Endothelial cell of umbilical vein (primary cell): Measurements from ENCODE around the gene IGSF10. TPM values are rescaled to one million over a fixed set of nuclear protein-coding genes. Genes with fewer than 3 reads are reported as not detected.

Experiments used
- BruUV-seq: library from RNA; stranded (reverse); fragments of 400-500 nt; replicated peaks from 2 replicates; lab custom pipeline; 2021; lab: Mats Ljungman, UMichigan
- CTCF ChIA-PET: fragments of 300-600, 350-600 bp; sonication (Branson Sonifier 250); formaldehyde crosslinking; loops from one replicate; lab custom pipeline; 2021; ENCODE audit warnings: antibody characterized with exemption, inconsistent platforms; lab: Charles Lee
- POLR2A ChIA-PET: fragments of 300-600, 350-600 bp; sonication (Branson Sonifier 250); formaldehyde crosslinking; loops from one replicate; lab custom pipeline; 2021; ENCODE audit warnings: antibody characterized with exemption, inconsistent platforms; lab: Charles Lee
- DNase-seq: peaks from one replicate; pipeline ENCODE4 v3.0.0-alpha.2; 2011; ENCODE audit warnings: low read depth, low spot score
- FAIRE-seq: peaks from 2 replicates; lab custom pipeline; 2011; peaks lifted over from hg19 to GRCh38; lab: Jason Lieb, UNC
- H2AFZ ChIP-seq: 2 replicates; pipeline ENCODE4 v1.6.0; 2012; ENCODE audit warnings: low read depth, low read length, control low read depth, inconsistent platforms
- H3K27ac ChIP-seq: 2 replicates; pipeline ENCODE4 v1.5.1; 2011; ENCODE audit warnings: low read depth, mild to moderate bottlenecking, control low read depth, low read length, moderate library complexity; ENCODE audit not compliant: insufficient read depth
- H3K27me3 ChIP-seq, 2 experiments: 2 replicates each; pipeline versions ENCODE4 v1.6.0 to v1.6.1; 2011; ENCODE audit warnings: low read length in 2 of 2, mixed read lengths in 1 of 2; ENCODE audit not compliant: control insufficient read depth in 2 of 2, insufficient read depth in 2 of 2
- H3K36me3 ChIP-seq, 2 experiments: 2 replicates in 1 of 2; 3 replicates in 1 of 2; pipeline ENCODE4 v1.5.1; 2011; ENCODE audit warnings: low read length in 2 of 2, mild to moderate bottlenecking in 1 of 2, moderate library complexity in 1 of 2; ENCODE audit not compliant: control insufficient read depth in 2 of 2, insufficient read depth in 2 of 2; ENCODE audit errors: extremely low read depth in 1 of 2
- H3K4me1 ChIP-seq: 3 replicates; pipeline ENCODE4 v1.5.1; 2011; ENCODE audit warnings: mild to moderate bottlenecking, low read length; ENCODE audit not compliant: control insufficient read depth, insufficient read depth; ENCODE audit errors: extremely low read depth
- H3K4me2 ChIP-seq: 2 replicates; pipeline ENCODE4 v1.6.1; 2011; ENCODE audit warnings: low read length, control low read depth, mixed read lengths; ENCODE audit not compliant: insufficient read depth
- H3K4me3 ChIP-seq, 3 experiments: fragments of 200-600 bp in 1 of 3; sonication (generic), shearing (Covaris generic) in 1 of 3; replicated peaks in 1 of 3; 2 replicates each; pipeline ENCODE4 v1.5.1; 2011 to 2016; ENCODE audit warnings: control low read depth in 3 of 3, low read length in 3 of 3, mild to moderate bottlenecking in 2 of 3, inconsistent platforms in 1 of 3, low read depth in 1 of 3, moderate library complexity in 1 of 3; ENCODE audit not compliant: insufficient read depth in 1 of 3
- H3K79me2 ChIP-seq: 2 replicates; pipeline ENCODE4 v1.6.0; 2012; ENCODE audit warnings: low read length, inconsistent platforms; ENCODE audit not compliant: control insufficient read depth, insufficient read depth
- H3K9ac ChIP-seq: replicated peaks from 2 replicates; pipeline ENCODE3; 2011; ENCODE audit warnings: low read length, control low read depth; ENCODE audit not compliant: insufficient read depth; ENCODE audit errors: extremely low read depth
- H3K9me1 ChIP-seq: replicated peaks from 3 replicates; pipeline ENCODE4 v1.6.0; 2011; ENCODE audit warnings: mild to moderate bottlenecking, low read length; ENCODE audit not compliant: control insufficient read depth, insufficient read depth; ENCODE audit errors: extremely low read depth
- H3K9me3 ChIP-seq: replicated peaks from 2 replicates; pipeline ENCODE4 v1.5.1; 2012; ENCODE audit warnings: low read length, inconsistent platforms; ENCODE audit not compliant: control insufficient read depth, insufficient read depth
- H4K20me1 ChIP-seq: replicated peaks from 2 replicates; pipeline ENCODE3; 2011; ENCODE audit warnings: mild to moderate bottlenecking, low read length; ENCODE audit not compliant: control insufficient read depth, insufficient read depth; ENCODE audit errors: extremely low read depth
- CTCF ChIP-seq, 2 donors: IDR thresholded peaks; 1 replicate in 1 of 2; 2 replicates in 1 of 2; pipeline ENCODE4 v1.5.1; 2011; ENCODE audit warnings: low read length in 2 of 2, mild to moderate bottlenecking in 2 of 2, moderate library complexity in 2 of 2, control low read depth in 1 of 2, inconsistent platforms in 1 of 2, low read depth in 1 of 2; ENCODE audit not compliant: insufficient read depth in 1 of 2; ENCODE audit errors: extremely low read depth in 1 of 2
- EZH2 ChIP-seq: IDR thresholded peaks from 2 replicates; pipeline ENCODE4 v1.6.1; 2012; ENCODE audit warnings: borderline replicate concordance, low read depth, mild to moderate bottlenecking, moderate library complexity, low read length, inconsistent platforms; ENCODE audit not compliant: severe bottlenecking
- FOS ChIP-seq: IDR thresholded peaks from 2 replicates; pipeline ENCODE4 v1.6.1; 2011; ENCODE audit warnings: mild to moderate bottlenecking, low read length, moderate library complexity, borderline replicate concordance; ENCODE audit not compliant: insufficient read depth
- GATA2 ChIP-seq: IDR thresholded peaks from 2 replicates; pipeline ENCODE4 v1.7.0; 2011; ENCODE audit warnings: low read depth, mild to moderate bottlenecking, moderate library complexity, mixed read lengths, low read length; ENCODE audit not compliant: insufficient read length, insufficient read depth
- JUN ChIP-seq: IDR thresholded peaks from 2 replicates; pipeline ENCODE4 v1.6.1; 2011; ENCODE audit warnings: borderline replicate concordance, low read depth; ENCODE audit not compliant: insufficient read length, insufficient read depth
- MAX ChIP-seq: IDR thresholded peaks from 2 replicates; pipeline ENCODE4 v1.6.1; 2011; ENCODE audit not compliant: insufficient read depth, insufficient read length
- MYC ChIP-seq: IDR thresholded peaks from one replicate; pipeline ENCODE4 v1.6.1; 2011; ENCODE audit warnings: mild to moderate bottlenecking, low read depth, low read length
- POLR2A ChIP-seq: IDR thresholded peaks from 2 replicates; pipeline ENCODE4 v1.6.1; 2012; ENCODE audit warnings: low read depth, mild to moderate bottlenecking, control low read depth, low read length
- POLR2AphosphoS5 ChIP-seq: IDR thresholded peaks from 2 replicates; pipeline ENCODE4 v1.6.1; 2012; ENCODE audit warnings: low read depth, mild to moderate bottlenecking, control low read depth, low read length, moderate library complexity; ENCODE audit not compliant: insufficient read depth
- dilution Hi-C: fragments of 300-500 bp; cut with MboI; formaldehyde crosslinking; loops from one replicate; pipeline ENCODE4 v1.15.0; 2019; ENCODE audit warnings: low sequenced_read_pairs; ENCODE audit not compliant: extremely low pct_ligation_motif_present
- intact Hi-C: fragments of 100-400 bp; cut with micrococcal nuclease; formaldehyde crosslinking; loops from one replicate; pipeline ENCODE4 v1.10.0; 2022
- polyA plus RNA-seq, 4 experiments: library from polyadenylated mRNA; depleted of rRNA in 3 of 4; stranded (reverse) in 3 of 4; unstranded in 1 of 4; fragments of >200 nt; gene quantifications; 2 replicates each; pipeline versions ENCODE4 v1.2.1 to v1.2.3, GENCODE V29; 2011 to 2012; ENCODE audit warnings: missing spikeins in 1 of 4
- total RNA-seq: library from RNA; stranded (reverse); gene quantifications from 2 replicates; pipeline ENCODE4 v1.2.3, GENCODE V29; 2021

IGSF10 gene
- total and polyA plus RNA-seq, 2 donors (not counting 3 experiments of a cell fraction or from before 2014, with no cell fraction given), result 0.01 TPM; not detected in 1

- Histone ChIP-seq H2AFZ (no peak overlapping the region), H3K9me3 (no peaks in the 10 kb centered on the region), H3K4me1 (no peaks in the 10 kb centered on the region), H3K9ac (no peak overlapping the region), H3K36me3 (no peaks in the 10 kb centered on the region), H3K27ac (no peak overlapping the region), H3K27me3 (peaks cover 0 to 2% of the 10 kb centered on the region in 2 experiments), H3K79me2 (no peaks in the 10 kb centered on the region), H3K4me2 (no peak overlapping the region), H4K20me1 (no peaks in the 10 kb centered on the region), H3K9me1 (no peaks in the 10 kb centered on the region), H3K4me3 (no peak overlapping the region)
- DNase-seq (no peak), FAIRE-seq (no peak)
- intact Hi-C loops (no loop called here), dilution Hi-C loops (no loop called here)
- BruUV-seq, result no TSS peak
- ChIA-PET POLR2A (no interaction called here), CTCF (interaction anchor here (0.9 to 8.3 kb wide), 2 partner anchors 16 to 137 kb away, joined by 3 to 47 read pairs; no protein-coding TSS in a partner anchor)
- no peak for TF ChIP-seq POLR2AphosphoS5
- TF ChIP-seq EZH2, result no peak
- TF ChIP-seq MAX, result no peak
- TF ChIP-seq CTCF (IDR thresholded peaks at IDR 0.05; ENCODE audit: extremely low read depth in 1 of 2, insufficient read depth in 1 of 2, low read depth in 1 of 2, low read length in 2 of 2), result no peak
Observed at GRCh38 chr3:151483488-151483887, 22.6 kb upstream of the IGSF10 start.

- no peaks in the 10 kb centered on the region for H3K4me1 ChIP-seq
- no peak overlapping the region for H3K27ac ChIP-seq
- H3K4me3 ChIP-seq, result no peak overlapping the region
- DNase-seq, result no peak
- no peak overlapping the region for H2AFZ ChIP-seq
- H3K9me3 ChIP-seq, result no peaks in the 10 kb centered on the region
- no peaks in the 10 kb centered on the region for H3K79me2 ChIP-seq
- no peaks in the 10 kb centered on the region for H4K20me1 ChIP-seq
- H3K9ac ChIP-seq, result no peak overlapping the region
- H3K36me3 ChIP-seq, result no peaks in the 10 kb centered on the region
- no peak for TF ChIP-seq EZH2
- no peak for TF ChIP-seq GATA2
- TF ChIP-seq MAX, result no peak
- TF ChIP-seq FOS, result no peak
- no peak for TF ChIP-seq POLR2A
- no peak for TF ChIP-seq CTCF (IDR thresholded peaks at IDR 0.05; ENCODE audit: extremely low read depth in 1 of 2, insufficient read depth in 1 of 2, low read depth in 1 of 2, low read length in 2 of 2)
- TF ChIP-seq POLR2AphosphoS5, result no peak
- TF ChIP-seq MYC, result no peak
- TF ChIP-seq JUN, result no peak
- ChIA-PET POLR2A (no interaction called here), CTCF (interaction anchor here (1.6 to 8.3 kb wide), 2 partner anchors 13 to 438 kb away, joined by 4 to 47 read pairs; no protein-coding TSS in a partner anchor)
- H3K9me1 ChIP-seq, result no peaks in the 10 kb centered on the region
- H3K4me2 ChIP-seq, result no peak overlapping the region
- H3K27me3 ChIP-seq, result peaks cover 0 to 2% of the 10 kb centered on the region in 2 experiments
- dilution Hi-C loops (no loop called here), intact Hi-C loops (no loop called here)
- BruUV-seq, result no TSS peak
- FAIRE-seq, result no peak
Observed at GRCh38 chr3:151480492-151480891, 19.6 kb upstream of the IGSF10 start.
